GM18526 (cell line): ENCODE results near the gene CAMTA2.

Source experiments
- POLR2A ChIP-seq: IDR thresholded peaks from 3 replicates; pipeline ENCODE4 v1.6.1; 2011; ENCODE audit not compliant: insufficient read length; ENCODE audit errors: extremely low read depth

CAMTA2 gene

DNA sequence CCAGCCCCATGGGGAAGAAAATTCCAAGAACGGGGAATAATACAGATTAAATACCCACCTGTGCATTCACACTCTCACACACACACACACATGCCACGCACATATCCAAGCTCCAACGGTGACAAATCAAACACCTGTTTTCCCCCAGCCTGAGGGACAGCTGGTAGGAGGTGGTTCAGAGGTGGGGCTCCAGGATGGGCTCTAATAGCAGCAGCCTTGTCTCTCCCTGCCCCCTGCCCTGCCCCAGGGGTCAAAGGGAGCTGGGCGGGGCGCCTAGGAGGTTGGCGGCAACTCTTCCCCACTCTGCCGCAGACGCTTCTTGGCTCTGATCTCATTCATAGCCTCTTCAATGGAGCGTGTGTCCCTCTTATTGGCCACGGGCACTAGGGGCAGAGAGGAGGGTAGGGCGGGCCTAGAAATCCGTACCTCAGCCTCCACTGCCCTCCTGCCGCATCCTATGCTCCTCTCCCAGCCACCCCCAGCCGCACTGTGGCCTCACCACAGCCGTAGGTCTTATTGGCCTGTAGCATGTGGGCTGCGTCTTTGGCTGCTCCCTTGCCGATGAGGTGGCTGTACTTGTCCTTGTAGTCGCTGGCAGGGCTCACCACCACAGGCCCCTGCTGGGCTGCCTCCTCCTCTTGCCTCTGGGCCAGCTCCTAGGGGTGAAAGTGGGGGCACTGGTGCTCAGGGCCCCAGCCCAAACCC is 28.1 kb downstream of the CAMTA2 start:
- no peak for TF ChIP-seq POLR2A

DNA sequence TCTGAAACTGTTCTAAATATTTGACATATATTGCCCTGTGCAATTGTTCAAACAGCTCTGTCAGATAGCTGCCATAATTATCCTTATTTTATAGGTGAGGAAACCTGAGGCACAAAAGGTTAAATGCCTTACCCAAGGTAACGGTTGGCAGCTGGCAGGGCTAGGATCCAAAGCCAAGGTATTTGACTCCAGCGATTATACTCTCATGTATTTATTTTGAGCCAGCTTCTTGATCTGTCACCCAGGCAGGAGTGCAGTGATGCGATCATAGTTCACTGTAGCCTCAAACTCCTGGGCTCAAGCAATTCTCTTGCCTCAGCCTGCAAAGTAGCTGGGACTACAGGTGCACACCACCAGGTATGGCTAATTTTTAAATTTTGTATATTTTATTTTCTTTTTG is 29.4 kb downstream of the CAMTA2 start:
- TF ChIP-seq POLR2A, result no peak

DNA sequence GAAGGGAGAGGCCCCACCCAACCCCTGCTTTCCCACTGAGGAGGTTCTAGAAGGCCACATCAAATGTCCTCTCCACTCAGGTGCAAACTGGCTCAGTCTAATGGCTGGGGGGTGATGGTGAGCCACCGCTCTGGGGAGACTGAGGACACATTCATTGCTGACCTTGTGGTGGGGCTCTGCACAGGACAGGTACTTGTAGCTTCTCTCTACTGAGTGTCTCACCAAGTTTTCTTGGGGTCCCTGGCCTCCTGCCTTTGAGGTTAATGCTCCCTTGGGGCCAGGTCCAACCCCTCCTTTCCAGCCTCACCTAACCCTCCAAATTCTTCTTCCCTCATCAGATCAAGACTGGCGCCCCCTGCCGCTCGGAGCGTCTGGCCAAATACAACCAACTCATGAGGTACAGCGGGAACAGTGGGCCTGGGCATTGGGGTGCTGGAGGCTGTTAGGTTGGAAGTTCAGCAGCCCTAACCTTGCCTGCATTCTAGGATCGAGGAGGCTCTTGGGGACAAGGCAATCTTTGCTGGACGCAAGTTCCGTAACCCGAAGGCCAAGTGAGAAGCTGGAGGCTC is 30.9 kb downstream of the CAMTA2 start:
- TF ChIP-seq POLR2A, result no peak

DNA sequence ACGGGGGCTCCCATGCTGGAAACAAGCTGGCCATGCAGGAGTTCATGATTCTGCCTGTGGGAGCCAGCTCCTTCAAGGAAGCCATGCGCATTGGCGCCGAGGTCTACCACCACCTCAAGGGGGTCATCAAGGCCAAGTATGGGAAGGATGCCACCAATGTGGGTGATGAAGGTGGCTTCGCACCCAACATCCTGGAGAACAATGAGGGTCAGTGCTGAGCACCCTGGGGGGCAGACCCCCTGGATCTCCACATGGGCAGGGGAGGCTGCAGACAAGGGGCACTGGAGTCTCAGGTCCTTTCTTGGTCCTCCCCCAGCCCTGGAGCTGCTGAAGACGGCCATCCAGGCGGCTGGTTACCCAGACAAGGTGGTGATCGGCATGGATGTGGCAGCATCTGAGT is 32.4 kb downstream of the CAMTA2 start:
- no peak for TF ChIP-seq POLR2A

DNA sequence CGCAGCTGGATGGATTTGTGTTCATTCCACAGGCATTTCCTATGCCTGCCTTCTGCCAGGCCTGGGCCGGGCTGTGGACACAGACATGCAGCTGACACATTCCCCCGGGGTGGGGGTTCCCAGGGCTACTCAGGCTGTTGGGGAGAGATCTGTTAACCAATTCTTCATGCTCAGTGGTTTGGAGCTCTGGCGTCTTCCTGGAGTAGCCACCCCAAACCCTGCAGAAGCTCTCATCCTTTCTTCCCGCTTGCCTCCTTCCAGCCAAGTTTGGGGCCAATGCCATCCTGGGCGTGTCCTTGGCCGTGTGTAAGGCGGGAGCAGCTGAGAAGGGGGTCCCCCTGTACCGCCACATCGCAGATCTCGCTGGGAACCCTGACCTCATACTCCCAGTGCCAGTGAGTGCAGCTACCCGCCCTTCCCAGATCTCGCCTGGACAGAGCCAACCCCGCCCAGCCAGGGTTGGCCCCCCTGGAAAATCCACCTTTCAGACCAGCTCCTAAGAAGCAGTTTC is 34.0 kb downstream of the CAMTA2 start:
- TF ChIP-seq POLR2A, result no peak

DNA sequence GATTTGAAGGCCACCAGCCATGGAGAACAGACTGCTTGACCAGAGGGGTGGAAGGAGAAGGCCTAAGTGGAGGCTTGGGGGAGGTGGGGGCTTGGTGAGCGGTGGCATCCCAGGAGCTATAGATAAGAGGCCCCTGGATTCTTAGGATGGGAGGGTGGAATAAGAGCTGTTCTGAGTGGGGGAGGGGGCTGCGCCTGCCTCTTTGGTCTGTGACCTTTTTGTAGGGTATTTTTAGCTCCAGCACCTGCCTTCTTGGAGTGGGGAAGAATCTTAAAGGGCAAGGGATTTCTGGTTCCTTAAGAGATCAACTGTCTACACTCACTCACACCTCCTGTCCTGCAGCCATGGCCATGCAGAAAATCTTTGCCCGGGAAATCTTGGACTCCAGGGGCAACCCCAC is 36.0 kb downstream of the CAMTA2 start:
- TF ChIP-seq POLR2A, result no peak

DNA sequence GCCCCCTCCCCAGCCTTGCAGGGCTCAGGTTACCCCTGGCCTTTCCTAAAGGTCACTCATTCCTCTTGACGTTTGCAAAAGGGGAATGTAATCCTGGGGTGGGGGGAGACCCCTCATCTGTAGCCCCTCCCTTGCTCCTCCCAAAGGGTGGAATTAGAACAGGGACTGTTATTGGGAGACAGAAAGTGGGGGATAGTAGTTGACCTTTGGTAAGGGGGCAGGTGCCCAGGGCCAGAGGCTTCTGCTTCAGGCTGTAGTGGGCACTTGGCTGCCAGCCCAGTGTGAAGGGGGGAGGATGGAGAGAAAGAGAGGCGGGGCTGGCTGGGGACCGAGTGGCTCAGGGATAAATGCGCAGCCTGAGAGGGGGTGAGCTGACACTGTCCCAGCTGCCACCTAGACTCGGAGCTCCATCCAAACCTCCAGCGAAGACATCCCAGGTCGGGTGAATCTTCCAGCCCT is 36.7 kb downstream of the CAMTA2 start, which contains the start of gene ENO3:
Gene ENO3, plus strand, starts transcription at position 374 of the 459 bp plus-strand sequence. CDS start 711 bp downstream, outside the sequence.
- TF ChIP-seq POLR2A, result no peak

DNA sequence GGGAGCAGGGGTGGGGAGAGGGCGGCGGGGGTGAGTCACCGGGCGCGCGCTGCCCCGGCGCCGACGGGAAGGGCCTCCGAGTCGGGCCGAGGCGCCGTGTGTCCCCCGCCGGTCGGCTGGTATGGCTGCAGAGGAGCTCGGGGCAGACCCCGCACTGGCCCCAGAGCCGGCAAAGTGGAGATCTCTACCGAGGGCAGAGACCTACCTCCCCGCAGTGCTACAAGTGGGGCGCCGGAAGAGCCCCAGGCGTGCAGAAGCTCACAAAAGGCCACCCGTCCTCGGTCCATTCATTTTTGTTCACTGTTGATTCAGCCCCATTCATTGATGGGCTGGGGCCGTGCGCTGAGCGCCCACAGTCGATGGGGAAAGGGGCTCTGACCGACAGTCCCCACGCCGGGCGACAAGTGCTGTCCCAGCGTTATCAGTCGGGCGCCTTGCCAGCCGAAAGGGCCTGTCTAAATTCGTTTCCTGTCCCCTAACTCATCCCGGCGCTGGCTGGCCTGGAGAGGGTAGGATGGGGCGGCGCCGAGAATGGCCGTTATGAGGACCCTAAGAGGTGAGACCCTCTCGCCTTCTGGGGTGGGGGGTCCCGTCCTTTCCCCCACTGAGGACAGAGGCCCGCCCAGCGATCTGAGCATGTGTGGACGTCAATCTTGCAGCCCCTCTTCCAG is 37.3 kb downstream of the CAMTA2 start:
- peak; percentile 37 for TF ChIP-seq POLR2A

DNA sequence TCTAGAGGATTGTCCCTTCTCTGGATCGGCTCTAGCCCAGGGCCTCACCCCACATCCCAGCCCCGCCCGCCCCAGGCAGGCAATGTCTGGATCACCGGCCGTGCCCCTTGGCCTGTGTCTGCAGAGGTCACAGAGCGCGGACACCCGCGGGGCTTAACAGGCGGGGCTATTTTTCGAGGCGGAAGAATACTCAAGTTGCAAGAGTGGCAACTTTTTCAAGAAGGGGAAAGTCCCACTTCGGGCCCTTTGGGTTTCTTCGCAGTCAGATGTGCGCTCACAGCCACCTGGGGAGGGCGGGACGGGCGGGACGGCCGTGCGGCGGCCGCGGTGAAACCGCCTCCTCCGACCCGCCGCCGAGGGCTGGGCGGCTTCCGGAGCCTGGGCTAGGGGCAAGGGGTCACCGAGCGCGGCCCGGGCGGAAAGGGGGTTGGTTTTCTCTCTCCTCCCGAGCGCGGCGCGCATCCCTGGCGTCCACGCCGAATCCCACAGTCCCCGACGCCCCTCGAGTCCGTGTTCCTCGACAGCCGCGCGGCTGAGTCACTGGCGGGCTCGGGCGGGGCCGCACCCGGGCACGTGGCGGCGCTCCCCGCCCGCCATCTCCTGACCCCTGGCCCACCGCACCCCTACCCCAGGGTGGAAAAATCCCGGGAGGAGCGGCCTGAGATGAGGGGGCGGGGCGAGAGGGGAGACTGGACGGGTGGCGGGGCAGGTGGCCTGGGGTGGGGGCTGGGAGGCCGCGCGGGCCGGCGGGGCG is 38.0 kb downstream of the CAMTA2 start:
- peak; percentile 52 for TF ChIP-seq POLR2A

DNA sequence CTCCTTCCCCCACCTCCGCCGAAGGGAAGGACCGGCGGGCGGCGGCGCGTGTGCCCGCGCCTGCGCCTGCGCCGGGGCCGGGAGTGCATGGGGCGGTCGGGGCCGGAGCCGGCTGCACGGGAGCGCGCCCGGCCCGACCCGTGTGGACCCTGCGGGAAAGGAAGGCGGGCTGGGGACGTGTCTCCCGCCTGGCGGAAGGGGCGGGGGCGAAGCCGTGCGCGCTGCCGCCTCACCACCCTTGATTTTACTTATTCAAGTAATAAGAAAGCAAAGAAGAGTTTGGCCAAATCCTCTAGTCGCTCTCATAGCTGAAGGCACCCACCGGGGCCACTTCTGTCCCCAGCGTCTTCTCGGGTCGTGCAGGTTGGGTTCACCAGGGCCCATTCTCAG is 38.5 kb downstream of the CAMTA2 start:
- peak; percentile 44 for TF ChIP-seq POLR2A

DNA sequence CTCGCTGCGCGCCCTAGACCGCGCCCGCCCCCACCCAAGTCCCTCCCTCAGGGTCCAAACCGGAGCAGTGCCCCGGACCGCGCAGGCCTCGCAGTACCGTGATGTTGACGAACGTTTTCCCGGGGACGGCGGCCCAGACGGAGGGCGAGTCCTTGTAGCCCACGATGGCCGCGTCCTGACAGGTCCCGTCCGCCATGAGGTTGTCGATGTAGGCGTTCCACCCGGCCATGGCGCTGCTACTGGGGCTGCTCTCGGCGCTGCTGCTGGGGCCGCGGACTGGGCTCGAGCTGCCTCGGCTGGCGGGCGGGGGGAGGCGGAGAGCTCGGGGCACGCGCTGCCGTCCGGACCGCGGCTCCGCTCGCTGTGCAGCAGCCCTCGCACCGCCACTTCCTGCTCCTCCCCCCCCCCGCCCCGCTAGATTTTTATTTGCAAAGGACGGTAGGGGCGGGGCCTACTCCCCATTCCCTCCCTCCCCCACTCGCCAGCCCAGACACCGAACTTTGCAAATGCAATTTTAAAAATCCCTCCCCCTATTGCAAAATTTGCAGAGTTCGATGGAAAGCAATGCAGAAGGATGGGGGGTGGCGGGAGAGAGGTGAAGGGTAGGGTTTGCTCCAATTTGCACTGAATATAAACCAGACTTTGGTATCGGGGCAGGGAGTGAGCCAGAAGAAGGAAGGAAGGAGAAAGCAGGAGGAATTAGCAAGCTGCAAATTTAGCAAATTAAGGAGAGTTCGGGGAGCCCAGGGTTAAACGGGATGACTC is 39.1 kb downstream of the CAMTA2 start, which contains the start of gene PFN1:
Gene PFN1, minus strand, starts transcription at position 365 of the 765 bp plus-strand sequence. Its CDS starts 136 bp downstream, at position 229.
- TF ChIP-seq POLR2A, result peak; percentile 96

DNA sequence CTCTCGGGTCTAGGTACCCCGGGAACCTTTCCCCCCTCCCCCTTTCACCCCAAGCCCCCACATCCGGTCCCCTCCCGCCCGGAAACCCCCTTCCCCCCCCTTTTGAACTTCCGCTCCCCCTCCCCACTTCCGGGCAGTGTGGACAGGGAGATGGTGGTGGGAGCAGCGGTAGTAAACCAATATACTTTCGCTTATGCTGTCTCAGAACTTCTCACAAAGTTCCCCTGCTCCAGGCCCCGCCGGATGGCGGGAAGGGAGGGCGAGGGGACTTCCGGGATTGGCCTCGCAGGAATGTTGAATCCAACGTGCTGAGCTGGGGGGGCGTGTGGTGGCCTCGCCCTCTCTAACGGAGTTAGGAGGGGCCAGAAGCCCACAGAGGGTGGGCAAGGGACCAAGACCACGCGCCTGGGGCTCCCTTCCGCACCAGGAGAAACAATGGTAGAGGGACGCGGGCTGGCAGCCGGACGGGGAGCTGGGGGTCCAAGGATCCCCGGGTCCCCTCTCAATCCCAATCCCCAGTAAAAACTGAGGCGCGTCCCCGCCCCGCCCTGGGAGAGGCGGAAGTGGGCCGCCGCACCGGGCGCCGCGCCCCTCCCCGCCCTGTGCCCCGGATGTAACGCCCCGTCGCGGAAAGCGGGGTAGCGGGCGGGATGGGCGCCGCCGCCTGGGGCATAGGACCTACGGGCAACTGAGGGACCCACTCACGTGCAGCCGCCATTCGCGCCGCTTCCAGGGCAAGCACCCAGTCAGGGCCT is 39.9 kb downstream of the CAMTA2 start:
- TF ChIP-seq POLR2A, result peak; percentile 40

DNA sequence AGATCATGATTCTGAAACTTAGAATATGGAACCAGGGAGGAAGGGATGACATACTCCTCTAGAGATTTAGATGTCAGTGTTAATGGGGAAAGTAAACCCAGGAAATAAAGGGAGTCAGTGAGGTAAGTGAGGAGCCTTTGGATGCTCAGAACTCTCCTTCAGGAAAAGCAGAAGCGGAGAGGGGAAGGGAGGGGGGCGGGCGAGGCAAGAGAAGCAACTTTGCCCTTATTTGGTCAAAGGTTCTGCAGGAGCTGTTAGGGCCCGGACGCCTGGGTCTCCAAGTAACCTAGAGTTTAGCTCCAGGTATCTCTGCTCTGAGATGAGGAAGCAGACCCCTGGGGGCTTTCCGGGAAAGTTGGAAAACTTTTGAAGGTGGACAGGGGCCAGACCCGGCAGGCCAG is 40.5 kb downstream of the CAMTA2 start:
- TF ChIP-seq POLR2A, result no peak
